ENCODE results near the gene JUND. TPM values are rescaled to one million over a fixed set of nuclear protein-coding genes. Genes with fewer than 3 reads are reported as not detected.

JUND gene
- total RNA-seq, 2 donors from 2014 or later = 177 to 418 TPM

- H3K9ac ChIP-seq (ENCODE audit: low read depth in 2 of 2, low read length in 2 of 2) = peak overlapping the region; percentile 35 to 56
- intact Hi-C loops (cut with DNase I) = no loop called here
- H3K9me3 ChIP-seq = no peaks in the 10 kb centered on the region
- DNase-seq = no peak
- no peaks in the 10 kb centered on the region for H3K36me3 ChIP-seq
- H3K4me1 ChIP-seq = peaks cover 9% of the 10 kb centered on the region
- H3K27me3 ChIP-seq = no peaks in the 10 kb centered on the region
- peak overlapping the region; percentile 55 for H3K27ac ChIP-seq
- no peak overlapping the region for H3K4me3 ChIP-seq
- TF ChIP-seq CTCF (IDR thresholded peaks at IDR 0.05) = no peak
These were observed 25.5 kb upstream of the JUND start for GRCh38 chr19:18306888-18307260.

DNA sequence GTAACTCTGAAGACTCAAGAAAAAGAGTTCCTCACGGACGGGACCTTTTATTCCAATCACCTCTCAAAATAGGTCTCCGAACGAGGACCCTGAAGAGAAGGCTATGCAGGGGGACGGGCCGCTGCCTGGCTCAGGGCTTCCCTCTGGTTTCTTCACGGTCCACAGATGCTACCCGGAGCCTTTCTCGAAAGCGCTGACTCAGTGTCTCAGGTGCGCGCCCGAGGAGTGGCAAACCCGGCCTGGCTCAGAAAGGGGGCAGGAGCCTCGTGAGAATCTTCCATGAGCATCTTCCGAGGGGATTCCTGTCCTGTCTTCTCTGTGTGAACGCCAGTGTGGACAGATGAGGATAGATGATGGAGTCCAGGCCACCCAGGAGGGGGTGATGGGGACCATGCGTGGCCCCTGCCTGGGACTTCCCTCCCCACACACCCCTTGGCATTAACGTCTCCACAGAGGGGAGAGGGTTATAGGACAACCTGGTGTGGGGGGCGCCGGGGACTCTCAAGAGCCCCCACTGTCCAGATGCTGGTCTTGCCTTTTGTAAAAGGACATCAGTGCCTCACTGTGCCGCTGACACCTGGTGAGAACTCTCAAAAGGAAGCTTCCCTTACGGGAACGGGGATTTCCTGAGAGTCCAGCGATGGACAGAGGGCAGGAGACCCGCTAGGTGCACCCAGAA is 24.9 kb upstream of the JUND start:
- intact Hi-C loops (cut with DNase I) = no loop called here
- Histone ChIP-seq H3K9ac (ENCODE audit: low read depth in 2 of 2, low read length in 2 of 2) (peak overlapping the region; percentile 43 to 56), H3K4me1 (peaks cover 6% of the 10 kb centered on the region), H3K27me3 (no peaks in the 10 kb centered on the region), H3K9me3 (no peaks in the 10 kb centered on the region), H3K36me3 (no peaks in the 10 kb centered on the region), H3K4me3 (no peak overlapping the region), H3K27ac (peak overlapping the region; percentile 97)
- no peak for TF ChIP-seq CTCF (IDR thresholded peaks at IDR 0.05)
- no peak for DNase-seq

DNA sequence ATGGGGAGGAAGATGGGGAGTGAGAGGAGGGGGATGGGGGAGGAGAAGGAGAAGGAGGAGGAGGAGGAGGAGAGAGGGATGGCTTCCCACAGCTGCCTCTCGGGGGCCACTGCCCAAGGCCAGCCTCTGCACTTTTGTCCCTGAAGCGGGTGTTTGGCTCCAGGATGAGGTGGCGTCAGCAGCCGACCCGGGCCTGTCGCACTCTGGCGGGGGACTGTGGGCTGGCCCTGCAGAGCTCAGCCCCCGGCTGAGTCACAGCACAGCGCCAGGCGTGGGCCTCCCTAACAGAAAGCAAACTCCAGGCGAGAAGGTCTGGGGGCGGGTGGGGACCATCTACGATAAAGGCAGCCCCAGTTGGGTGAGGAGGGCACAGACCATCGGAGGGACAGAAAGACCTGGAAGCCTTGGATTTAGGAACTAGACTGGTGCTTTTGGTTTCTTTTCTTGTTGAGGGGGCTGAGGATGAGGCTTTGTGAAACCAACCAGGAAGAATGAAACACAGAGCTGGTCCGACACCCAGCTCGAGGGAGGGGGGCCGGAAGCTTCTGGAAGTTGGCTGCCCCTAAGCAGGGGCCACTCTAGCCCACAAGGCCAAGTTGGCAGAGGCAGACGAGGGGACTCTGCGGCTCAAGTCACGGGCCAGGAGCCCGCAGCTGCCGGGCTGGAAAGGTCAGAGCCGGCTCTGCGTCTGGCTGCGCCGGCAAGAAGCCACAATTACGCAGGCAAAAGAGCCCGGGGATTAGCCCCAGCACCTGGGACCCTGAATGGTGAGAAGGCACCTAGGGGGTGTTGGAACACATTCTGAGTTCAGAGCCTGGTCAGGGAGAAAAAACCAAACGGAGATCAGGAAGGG is 23.3 kb upstream of the JUND start:
- Histone ChIP-seq H3K4me3 (peak overlapping the region; percentile 11), H3K27me3 (no peaks in the 10 kb centered on the region), H3K4me1 (peaks cover 4% of the 10 kb centered on the region), H3K36me3 (no peaks in the 10 kb centered on the region), H3K9me3 (no peaks in the 10 kb centered on the region), H3K9ac (ENCODE audit: low read depth in 2 of 2, low read length in 2 of 2) (peak overlapping the region; percentile 65 to 77), H3K27ac (peak overlapping the region; percentile 97)
- intact Hi-C loops (cut with DNase I) = no loop called here
- peak; percentile 67 for DNase-seq
- TF ChIP-seq CTCF (IDR thresholded peaks at IDR 0.05) = no peak

GRCh38 chr19:18304208-18304457 is 22.7 kb upstream of the JUND start:
- H3K36me3 ChIP-seq = no peaks in the 10 kb centered on the region
- peaks cover 4% of the 10 kb centered on the region for H3K4me1 ChIP-seq
- no peak for TF ChIP-seq CTCF (IDR thresholded peaks at IDR 0.05)
- H3K9me3 ChIP-seq = no peaks in the 10 kb centered on the region
- H3K9ac ChIP-seq (ENCODE audit: low read depth in 2 of 2, low read length in 2 of 2) = peak overlapping the region; percentile 65 to 77
- H3K4me3 ChIP-seq = peak overlapping the region; percentile 11
- intact Hi-C loops (cut with DNase I) = no loop called here
- DNase-seq = no peak
- no peaks in the 10 kb centered on the region for H3K27me3 ChIP-seq
- peak overlapping the region; percentile 97 for H3K27ac ChIP-seq

DNA sequence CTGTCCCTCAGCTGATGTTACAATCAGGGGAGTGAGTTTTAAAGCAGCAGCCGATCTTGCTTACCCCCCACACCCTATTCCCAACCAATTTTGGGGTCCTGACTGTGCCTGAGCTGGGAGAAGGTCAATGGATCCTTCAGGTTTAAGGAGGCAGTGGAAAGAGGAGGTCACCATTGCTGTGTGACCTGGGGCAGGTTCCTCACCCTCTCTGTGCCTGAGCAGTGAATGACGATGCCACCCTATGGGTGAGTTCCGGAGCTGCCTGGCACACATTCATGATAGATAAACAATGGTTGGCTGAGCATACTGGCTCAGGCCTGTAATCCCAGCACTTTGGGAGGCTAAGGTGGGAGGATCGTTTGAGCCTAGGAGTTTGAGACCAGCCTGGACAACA is 20.3 kb upstream of the JUND start:
- H3K27ac ChIP-seq = peak overlapping the region; percentile 37

More for the DNA sequence above, 20.3 kb upstream of the JUND start:
- intact Hi-C loops (cut with DNase I) = no loop called here
- Histone ChIP-seq H3K9ac (ENCODE audit: low read depth in 2 of 2, low read length in 2 of 2) (no peak overlapping the region), H3K4me3 (no peak overlapping the region), H3K4me1 (peaks cover 4% of the 10 kb centered on the region), H3K27me3 (no peaks in the 10 kb centered on the region), H3K9me3 (no peaks in the 10 kb centered on the region), H3K36me3 (no peaks in the 10 kb centered on the region)
- no peak for TF ChIP-seq CTCF (IDR thresholded peaks at IDR 0.05)
- DNase-seq = no peak
